Neuronal stem cell (in vitro differentiated cells): ENCODE measurements around the gene ZFAND2B.
A peak's percentile ranks its signal among the peaks of the same experiment; 100 is the strongest.

Experiments used
- DNase-seq: peaks from one replicate; pipeline ENCODE4 v3.0.0-alpha.2; 2013; ENCODE audit warnings: low spot score
- H2AFZ ChIP-seq: one replicate; pipeline ENCODE4 v1.6.1; 2013; ENCODE audit warnings: mild to moderate bottlenecking, low read length, inconsistent platforms
- H2AK5ac ChIP-seq: 2 replicates; pipeline ENCODE4 v1.6.1; 2013; ENCODE audit warnings: low read depth, mild to moderate bottlenecking, inconsistent platforms, low read length, moderate library complexity, mixed read lengths
- H2BK120ac ChIP-seq: 2 replicates; pipeline ENCODE4 v1.6.1; 2013; ENCODE audit warnings: low read depth, mild to moderate bottlenecking, inconsistent platforms, low read length, moderate library complexity, mixed read lengths
- H2BK12ac ChIP-seq: one replicate; pipeline ENCODE4 v1.6.1; 2013; ENCODE audit warnings: low read length, inconsistent platforms
- H2BK15ac ChIP-seq: 2 replicates; pipeline ENCODE4 v1.6.1; 2013; ENCODE audit warnings: mild to moderate bottlenecking, low read length, inconsistent platforms, mixed read lengths
- H2BK5ac ChIP-seq: one replicate; pipeline ENCODE4 v1.6.1; 2013; ENCODE audit warnings: inconsistent platforms, mild to moderate bottlenecking, low read length, moderate library complexity
- H3K14ac ChIP-seq: one replicate; pipeline ENCODE4 v1.6.1; 2013; ENCODE audit warnings: low read length, inconsistent platforms
- H3K18ac ChIP-seq: 2 replicates; pipeline ENCODE4 v1.6.1; 2013; ENCODE audit warnings: low read length, inconsistent platforms
- H3K23ac ChIP-seq: 2 replicates; pipeline ENCODE4 v1.6.1; 2013; ENCODE audit warnings: low read depth, mild to moderate bottlenecking, mixed read lengths, low read length, inconsistent platforms; ENCODE audit not compliant: poor library complexity
- H3K27ac ChIP-seq: replicated peaks from 3 replicates; pipeline ENCODE4 v1.5.1; 2013; ENCODE audit warnings: low read length, inconsistent platforms
- H3K27me3 ChIP-seq, 3 experiments: 2 replicates each; pipeline ENCODE4 v1.6.1; 2013; ENCODE audit warnings: low read length in 3 of 3, mild to moderate bottlenecking in 2 of 3, inconsistent platforms in 1 of 3, low read depth in 1 of 3, mixed read lengths in 1 of 3, moderate library complexity in 1 of 3; ENCODE audit not compliant: control insufficient read depth in 3 of 3, insufficient read depth in 3 of 3
- H3K36me3 ChIP-seq, 2 donors: replicated peaks in 1 of 2; 2 replicates each; pipeline ENCODE4 v1.6.1; 2013; ENCODE audit warnings: low read length in 2 of 2; ENCODE audit not compliant: control insufficient read depth in 2 of 2, insufficient read depth in 2 of 2
- H3K4ac ChIP-seq: 2 replicates; pipeline ENCODE4 v1.6.1; 2013; ENCODE audit warnings: inconsistent platforms, mild to moderate bottlenecking, low read length, moderate library complexity
- H3K4me1 ChIP-seq, 2 donors: 1 replicate in 1 of 2; 2 replicates in 1 of 2; pipeline ENCODE4 v1.6.1; 2013; ENCODE audit warnings: low read length in 2 of 2, low read depth in 1 of 2; ENCODE audit not compliant: control insufficient read depth in 2 of 2, insufficient read depth in 1 of 2
- H3K4me2 ChIP-seq: one replicate; pipeline ENCODE4 v1.6.1; 2013; ENCODE audit warnings: mild to moderate bottlenecking, low read length, inconsistent platforms; ENCODE audit not compliant: insufficient read depth, poor library complexity, severe bottlenecking
- H3K4me3 ChIP-seq, 2 donors: 2 replicates each; pipeline ENCODE4 v1.5.1; 2013; ENCODE audit warnings: low read length in 2 of 2, mild to moderate bottlenecking in 2 of 2, inconsistent platforms in 1 of 2, moderate library complexity in 1 of 2
- H3K79me1 ChIP-seq: one replicate; pipeline ENCODE4 v1.6.1; 2013; ENCODE audit warnings: low read depth, mild to moderate bottlenecking, inconsistent platforms, low read length, moderate library complexity
- H3K9ac ChIP-seq: one replicate; pipeline ENCODE4 v1.6.1; 2013; ENCODE audit warnings: mild to moderate bottlenecking, low read depth, low read length, inconsistent platforms; ENCODE audit not compliant: poor library complexity
- H3K9me3 ChIP-seq, 2 donors: replicated peaks in 1 of 2; 2 replicates each; pipeline versions ENCODE3 to v1.6.1; 2013; ENCODE audit warnings: low read length in 2 of 2, mild to moderate bottlenecking in 2 of 2, inconsistent platforms in 1 of 2, low read depth in 1 of 2, mixed read lengths in 1 of 2, moderate library complexity in 1 of 2; ENCODE audit not compliant: control insufficient read depth in 2 of 2, insufficient read depth in 1 of 2
- H4K8ac ChIP-seq: one replicate; pipeline ENCODE4 v1.6.1; 2013; ENCODE audit warnings: low read depth, mild to moderate bottlenecking, inconsistent platforms, low read length, moderate library complexity
- H4K91ac ChIP-seq: one replicate; pipeline ENCODE4 v1.6.1; 2013; ENCODE audit warnings: low read length, low read depth, mild to moderate bottlenecking, inconsistent platforms; ENCODE audit not compliant: poor library complexity
- WGBS, 2 donors: extraction: QIAGEN DNeasy Blood & Tissue Kit; methylation state at CpG; one replicate each; pipeline ENCODE4 v1.1.7; 2013; ENCODE audit warnings: missing lambda C conversion rate in 2 of 2, mixed read lengths in 1 of 2; ENCODE audit not compliant: insufficient read length in 2 of 2, insufficient replicate concordance in 1 of 2; ENCODE audit errors: extremely low coverage in 2 of 2; 5-methylcytosine and 5-hydroxymethylcytosine counted together

ZFAND2B gene

DNA sequence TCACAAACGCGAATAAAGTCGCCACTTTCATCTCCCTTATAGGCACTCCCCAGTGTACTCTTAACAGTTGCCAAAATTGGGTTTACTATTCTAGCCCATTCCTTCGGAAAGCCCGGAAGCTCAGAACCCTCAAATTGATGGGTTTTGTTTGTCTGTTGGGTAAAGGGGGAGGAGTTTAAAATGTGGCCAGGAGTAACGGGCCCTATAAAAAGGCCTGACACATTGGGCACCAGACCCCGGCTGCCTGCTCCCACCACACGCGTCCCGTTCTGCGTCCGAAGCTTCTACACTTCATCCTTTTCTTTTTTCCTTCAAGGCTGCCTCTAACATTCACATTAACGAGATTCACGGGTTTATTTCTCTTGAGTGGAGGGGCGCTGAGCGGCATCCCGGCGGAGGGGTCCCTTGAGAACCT, 46.8 kb upstream of the ZFAND2B start:
- Histone ChIP-seq H3K79me1 (no peaks in the 10 kb centered on the region), H3K9ac (no peak overlapping the region), H3K36me3 (peaks cover 0 to 18% of the 10 kb centered on the region in 2 donors), H3K4me3 (peak overlapping the region; percentile 66 to 74), H3K14ac (no peak overlapping the region), H2BK5ac (peak overlapping the region; percentile 58), H3K27ac (no peak overlapping the region), H2AK5ac (no peak overlapping the region), H4K91ac (no peak overlapping the region), H2BK12ac (no peak overlapping the region), H2BK15ac (no peak overlapping the region), H3K4me2 (peak overlapping the region; percentile 93), H3K23ac (no peak overlapping the region), H4K8ac (no peak overlapping the region), H3K27me3 (no peaks in the 10 kb centered on the region), H2AFZ (peak overlapping the region; percentile 98), H3K4me1 (peaks cover 5 to 8% of the 10 kb centered on the region in 2 donors), H3K4ac (no peak overlapping the region), H3K18ac (no peak overlapping the region), H2BK120ac (no peak overlapping the region), H3K9me3 (no peaks in the 10 kb centered on the region)
- no peak for DNase-seq
- WGBS, 2 donors: no CpG with 5 or more reads among the region's 18 CpGs

DNA sequence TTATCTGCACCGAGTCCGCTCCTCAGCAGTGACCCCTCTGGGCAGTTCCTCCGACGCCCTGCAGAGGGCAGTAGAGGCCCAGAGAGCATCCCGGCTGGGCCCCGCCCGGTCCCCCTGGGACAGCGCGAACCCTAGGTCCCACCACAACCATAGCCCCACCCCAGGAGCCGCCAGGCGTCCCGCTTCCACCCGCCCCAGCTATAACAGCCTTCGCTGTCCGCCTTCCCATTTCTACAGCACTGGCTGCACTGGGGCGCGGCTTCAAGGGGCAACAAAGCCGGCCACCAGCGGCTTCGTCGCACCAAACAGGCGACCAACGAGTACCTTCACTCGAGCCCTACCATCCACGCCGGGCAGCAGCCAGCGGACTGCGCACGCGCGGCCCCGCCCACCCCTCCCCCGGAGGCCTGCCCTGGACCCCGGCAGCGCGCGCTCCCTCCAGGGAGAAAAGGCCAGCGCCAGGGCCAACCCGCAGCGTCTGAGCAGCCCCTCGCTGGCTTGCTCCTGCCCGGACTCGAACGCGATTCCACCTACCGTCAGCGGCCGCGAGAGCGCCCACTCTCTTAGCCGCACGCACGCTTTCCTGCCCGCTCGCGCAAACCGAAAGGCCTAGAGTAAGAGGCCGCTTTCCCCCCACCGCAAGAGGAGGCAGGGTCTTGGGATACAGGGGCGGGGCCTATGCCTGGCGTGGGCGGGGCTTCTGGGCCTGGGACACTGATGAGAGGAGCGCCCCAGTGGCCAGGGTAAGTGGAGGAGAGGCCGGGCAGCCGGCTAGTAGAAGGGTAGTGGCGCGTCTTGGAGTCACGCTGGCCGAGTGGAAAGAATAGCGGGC, 46.2 kb upstream of the ZFAND2B start, which contains the start of gene NHEJ1:
Gene NHEJ1 (minus strand): TSS at position 630 of the 832 bp plus-strand sequence. CDS start 2,453 bp downstream, outside the sequence.
- H2BK5ac ChIP-seq: peak within 1 kb of the TSS; percentile 58
- peak within 1 kb of the TSS; percentile 93 for H3K4me2 ChIP-seq
- DNase-seq: peak; percentile 93
- H3K4ac ChIP-seq: no peak within 1 kb of the TSS
- H3K79me1 ChIP-seq: no peaks in the 10 kb centered on the region
- H3K9ac ChIP-seq: peak within 1 kb of the TSS; percentile 97
- H3K23ac ChIP-seq: peak within 1 kb of the TSS; percentile 74
- peaks cover 0 to 18% of the 10 kb centered on the region in 2 donors for H3K36me3 ChIP-seq
- H2BK120ac ChIP-seq: no peak within 1 kb of the TSS
- H4K91ac ChIP-seq: no peak within 1 kb of the TSS
- no peak within 1 kb of the TSS for H2AK5ac ChIP-seq
- peak within 1 kb of the TSS; percentile 93 for H3K27ac ChIP-seq
- no peak within 1 kb of the TSS for H2BK12ac ChIP-seq
- H3K14ac ChIP-seq: no peak within 1 kb of the TSS
- H2BK15ac ChIP-seq: peak within 1 kb of the TSS; percentile 50
- H4K8ac ChIP-seq: no peak within 1 kb of the TSS
- no CpG with 5 or more reads among the region's 70 CpGs for WGBS, 2 donors
- H3K4me3 ChIP-seq: peak within 1 kb of the TSS; percentile 66 to 90
- peaks cover 5 to 8% of the 10 kb centered on the region in 2 donors for H3K4me1 ChIP-seq
- peak within 1 kb of the TSS; percentile 100 for H3K18ac ChIP-seq
- H3K27me3 ChIP-seq: no peaks in the 10 kb centered on the region
- no peaks in the 10 kb centered on the region for H3K9me3 ChIP-seq
- H2AFZ ChIP-seq: peak within 1 kb of the TSS; percentile 98

DNA sequence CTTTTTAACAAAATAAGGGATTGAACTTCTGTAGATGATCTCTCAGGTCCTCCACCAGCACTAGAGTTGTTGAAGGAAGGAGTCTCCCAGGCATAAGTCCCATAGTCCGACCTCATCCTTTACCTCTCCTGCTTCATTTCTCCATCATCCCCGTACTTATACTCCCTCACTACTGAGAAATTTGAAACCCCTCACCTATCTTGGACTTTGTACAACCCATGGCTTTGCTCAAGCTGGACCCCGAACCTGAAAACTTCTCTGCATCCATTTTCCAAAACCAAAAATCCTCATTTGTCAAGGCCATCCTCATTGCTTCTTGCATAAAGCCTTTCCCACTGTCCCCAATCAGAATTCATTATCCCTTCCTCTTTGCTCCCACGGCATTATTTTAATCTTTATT, 45.5 kb upstream of the ZFAND2B start:
- H3K4me3 ChIP-seq: peak overlapping the region in 1 of 2 donors; percentile 66
- no peak overlapping the region for H4K8ac ChIP-seq
- H3K4ac ChIP-seq: no peak overlapping the region
- H3K36me3 ChIP-seq: peaks cover 0 to 18% of the 10 kb centered on the region in 2 donors
- no peak for DNase-seq
- no peaks in the 10 kb centered on the region for H3K27me3 ChIP-seq
- peak overlapping the region; percentile 98 for H2AFZ ChIP-seq
- no peaks in the 10 kb centered on the region for H3K9me3 ChIP-seq
- no peak overlapping the region for H2BK15ac ChIP-seq
- WGBS, 2 donors: no CpG with 5 or more reads among the region's 4 CpGs
- H3K27ac ChIP-seq: no peak overlapping the region
- no peak overlapping the region for H3K18ac ChIP-seq
- H3K14ac ChIP-seq: no peak overlapping the region
- no peak overlapping the region for H2BK120ac ChIP-seq
- no peak overlapping the region for H2AK5ac ChIP-seq
- H3K9ac ChIP-seq: no peak overlapping the region
- H3K79me1 ChIP-seq: no peaks in the 10 kb centered on the region
- H4K91ac ChIP-seq: no peak overlapping the region
- no peak overlapping the region for H2BK5ac ChIP-seq
- H3K23ac ChIP-seq: no peak overlapping the region
- peak overlapping the region; percentile 93 for H3K4me2 ChIP-seq
- H2BK12ac ChIP-seq: no peak overlapping the region
- H3K4me1 ChIP-seq: peaks cover 5 to 8% of the 10 kb centered on the region in 2 donors

DNA sequence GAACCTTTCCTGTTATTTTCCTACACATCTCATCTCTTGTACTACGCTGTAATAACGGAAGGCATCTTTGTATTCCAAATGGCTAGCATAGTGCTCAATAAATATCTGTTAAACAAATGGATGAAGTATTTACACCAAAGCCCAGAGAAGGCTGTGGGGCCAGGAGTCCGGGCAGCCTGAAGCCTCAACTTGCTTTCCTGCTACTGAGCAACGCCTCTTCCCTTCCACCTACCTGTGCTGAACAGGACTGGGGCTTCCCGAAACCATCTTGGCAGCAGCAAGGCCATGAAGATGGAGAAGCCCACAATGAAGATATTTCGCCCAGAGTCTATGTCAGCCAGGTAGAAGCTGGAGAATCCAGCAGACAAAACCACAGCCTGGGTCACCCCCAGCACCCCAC, 43.4 kb upstream of the ZFAND2B start:
- Histone ChIP-seq H3K9me3 (no peaks in the 10 kb centered on the region), H3K27ac (no peak overlapping the region), H2BK5ac (no peak overlapping the region), H2AK5ac (no peak overlapping the region), H3K36me3 (peaks cover 0 to under 1% of the 10 kb centered on the region in 2 donors), H2BK15ac (no peak overlapping the region), H2BK120ac (no peak overlapping the region), H3K27me3 (no peaks in the 10 kb centered on the region), H3K4ac (no peak overlapping the region), H3K14ac (no peak overlapping the region), H3K9ac (no peak overlapping the region), H4K8ac (no peak overlapping the region), H3K18ac (no peak overlapping the region), H2BK12ac (no peak overlapping the region), H3K79me1 (no peaks in the 10 kb centered on the region), H3K23ac (no peak overlapping the region), H4K91ac (no peak overlapping the region), H2AFZ (no peak overlapping the region), H3K4me2 (no peak overlapping the region), H3K4me1 (peaks cover 5 to 8% of the 10 kb centered on the region in 2 donors), H3K4me3 (no peak overlapping the region)
- WGBS, 2 donors: no CpG with 5 or more reads among the region's 6 CpGs
- no peak for DNase-seq
